Testis (tissue), 2 donors: ENCODE data around the gene RNF126.

Experiments
- CTCF ChIP-seq, 3 experiments: fragments of 450-650 bp in 2 of 3; fragments of 200-600 bp in 1 of 3; sonication (generic) in 1 of 3; IDR thresholded peaks; one replicate each; pipeline ENCODE4 v1.5.1; 2016 to 2019; ENCODE audit warnings: antibody characterized with exemption in 3 of 3, mild to moderate bottlenecking in 2 of 3, moderate library complexity in 1 of 3
- POLR2A ChIP-seq: fragments of 450-650 bp; IDR thresholded peaks from one replicate; pipeline ENCODE4 v1.6.1; 2017; ENCODE audit warnings: antibody characterized with exemption, mild to moderate bottlenecking, moderate library complexity

DNA sequence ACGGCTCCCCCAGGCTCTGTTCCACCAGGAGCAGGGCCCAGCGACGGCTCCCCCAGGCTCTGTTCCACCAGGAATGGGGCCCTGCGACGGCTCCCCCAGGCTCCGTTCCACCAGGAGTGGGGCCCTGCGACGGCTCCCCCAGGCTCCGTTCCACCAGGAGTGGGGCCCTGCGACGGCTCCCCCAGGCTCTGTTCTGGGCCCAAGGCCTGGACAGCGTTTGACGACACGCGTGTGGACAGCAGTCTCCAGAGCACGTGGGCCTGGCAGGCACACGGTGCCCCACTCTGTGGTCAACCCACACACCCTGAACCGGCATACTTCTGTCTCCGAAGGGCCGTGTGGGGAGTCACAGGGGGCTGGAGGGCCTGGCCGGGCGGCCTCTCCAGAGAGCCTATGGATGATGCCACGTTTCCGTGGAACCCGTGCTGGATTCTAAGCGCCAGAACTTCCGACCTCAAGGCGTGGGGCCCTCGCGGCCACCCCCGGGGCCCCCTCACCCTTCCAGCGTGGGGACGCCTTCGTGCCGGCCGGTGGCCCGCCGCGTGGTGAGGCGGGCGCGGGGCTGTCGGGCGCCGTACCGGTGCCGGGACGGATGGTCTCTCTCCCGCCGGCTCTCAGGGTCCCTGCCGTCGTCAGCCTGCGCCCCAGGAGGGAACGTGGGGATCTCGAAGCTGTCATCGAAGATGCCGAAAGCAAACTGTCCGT, 11.7 kb downstream of the RNF126 start:
- TF ChIP-seq CTCF (IDR thresholded peaks at IDR 0.05) (no peak), POLR2A (no peak)
